PC-3 (cell line): Measurements from ENCODE around the gene NTN3.

ENCODE experiments used
- EZH2 ChIP-seq: fragments of 300-600 bp; sonication (generic); IDR thresholded peaks from one replicate; pipeline ENCODE4 v1.6.1; 2017; ENCODE audit warnings: antibody characterized with exemption, mild to moderate bottlenecking, low read length; ENCODE audit not compliant: unreplicated experiment
- EZH2phosphoT487 ChIP-seq: fragments of 300-600 bp; sonication (generic); IDR thresholded peaks from 2 replicates; pipeline ENCODE4 v1.6.1; 2018; ENCODE audit warnings: mild to moderate bottlenecking, antibody characterized with exemption, low read length, borderline replicate concordance
- TF ChIP-seq, protein P1 (sequence below): fragments of 300-600 bp; sonication (generic); conservative IDR thresholded peaks from 2 replicates; pipeline ENCODE4 v1.5.1; 2017; ENCODE audit warnings: antibody characterized with exemption, low read depth, mild to moderate bottlenecking, low read length

- TF ChIP-seq, protein P1, sequence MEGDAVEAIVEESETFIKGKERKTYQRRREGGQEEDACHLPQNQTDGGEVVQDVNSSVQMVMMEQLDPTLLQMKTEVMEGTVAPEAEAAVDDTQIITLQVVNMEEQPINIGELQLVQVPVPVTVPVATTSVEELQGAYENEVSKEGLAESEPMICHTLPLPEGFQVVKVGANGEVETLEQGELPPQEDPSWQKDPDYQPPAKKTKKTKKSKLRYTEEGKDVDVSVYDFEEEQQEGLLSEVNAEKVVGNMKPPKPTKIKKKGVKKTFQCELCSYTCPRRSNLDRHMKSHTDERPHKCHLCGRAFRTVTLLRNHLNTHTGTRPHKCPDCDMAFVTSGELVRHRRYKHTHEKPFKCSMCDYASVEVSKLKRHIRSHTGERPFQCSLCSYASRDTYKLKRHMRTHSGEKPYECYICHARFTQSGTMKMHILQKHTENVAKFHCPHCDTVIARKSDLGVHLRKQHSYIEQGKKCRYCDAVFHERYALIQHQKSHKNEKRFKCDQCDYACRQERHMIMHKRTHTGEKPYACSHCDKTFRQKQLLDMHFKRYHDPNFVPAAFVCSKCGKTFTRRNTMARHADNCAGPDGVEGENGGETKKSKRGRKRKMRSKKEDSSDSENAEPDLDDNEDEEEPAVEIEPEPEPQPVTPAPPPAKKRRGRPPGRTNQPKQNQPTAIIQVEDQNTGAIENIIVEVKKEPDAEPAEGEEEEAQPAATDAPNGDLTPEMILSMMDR, result no peak
- TF ChIP-seq EZH2, result no peak
- TF ChIP-seq EZH2phosphoT487, result no peak
Measured at GRCh38 chr16:2471653-2472487, 773 bp downstream of the NTN3 start.
